MM.1S (cell line): ENCODE data around the gene GPRIN3.
A peak's percentile ranks its signal among the peaks of the same experiment; 100 is the strongest.

ENCODE experiments used
- DNase-seq: peaks from one replicate; pipeline ENCODE4 v3.0.0-alpha.2; 2015
- H2AFZ ChIP-seq: fragments of 300-600 bp; sonication (generic); 2 replicates; pipeline ENCODE4 v1.6.0; 2016; ENCODE audit warnings: antibody characterized with exemption, low read length
- H3F3A ChIP-seq: fragments of 300-600 bp; sonication (generic); 2 replicates; pipeline ENCODE4 v1.6.1; 2016; ENCODE audit warnings: mild to moderate bottlenecking, antibody characterized with exemption, low read length, moderate library complexity, mixed read lengths; ENCODE audit not compliant: insufficient read depth
- H3K27ac ChIP-seq: fragments of 300-600 bp; sonication (generic); 2 replicates; pipeline ENCODE4 v1.5.1; 2016; ENCODE audit warnings: mild to moderate bottlenecking, low read length
- H3K27me3 ChIP-seq: fragments of 300-600 bp; sonication (generic); replicated peaks from 2 replicates; pipeline ENCODE4 v1.6.0; 2016; ENCODE audit warnings: low read length; ENCODE audit not compliant: insufficient read depth
- H3K36me3 ChIP-seq: fragments of 300-600 bp; sonication (generic); replicated peaks from 2 replicates; pipeline ENCODE4 v1.6.1; 2016; ENCODE audit warnings: mild to moderate bottlenecking, low read length, mixed read lengths; ENCODE audit not compliant: insufficient read depth
- H3K4me1 ChIP-seq: fragments of 300-600 bp; sonication (generic); 2 replicates; pipeline ENCODE4 v1.6.1; 2016; ENCODE audit warnings: low read length, mixed read lengths
- H3K4me2 ChIP-seq: fragments of 300-600 bp; sonication (generic); 2 replicates; pipeline ENCODE4 v1.6.0; 2016; ENCODE audit warnings: low read depth, low read length
- H3K4me3 ChIP-seq: fragments of 300-600 bp; sonication (generic); 2 replicates; pipeline ENCODE4 v1.5.1; 2016; ENCODE audit warnings: low read length, mixed read lengths
- H3K79me2 ChIP-seq: fragments of 300-600 bp; sonication (generic); 2 replicates; pipeline ENCODE4 v1.6.1; 2016; ENCODE audit warnings: mixed run types, low read length, mixed read lengths
- H3K9ac ChIP-seq: fragments of 300-600 bp; sonication (generic); 2 replicates; pipeline ENCODE4 v1.6.1; 2016; ENCODE audit warnings: low read length, mixed read lengths
- H3K9me2 ChIP-seq: fragments of 300-600 bp; sonication (generic); replicated peaks from 2 replicates; pipeline ENCODE4 v1.6.1; 2016; ENCODE audit warnings: mild to moderate bottlenecking, low read length, mixed read lengths; ENCODE audit not compliant: insufficient read depth
- H3K9me3 ChIP-seq: fragments of 300-600 bp; sonication (generic); replicated peaks from 2 replicates; pipeline ENCODE4 v1.6.1; 2016; ENCODE audit warnings: mild to moderate bottlenecking, low read length, mixed read lengths; ENCODE audit not compliant: insufficient read depth
- H4K20me1 ChIP-seq: fragments of 300-600 bp; sonication (generic); 2 replicates; pipeline ENCODE4 v1.6.1; 2016; ENCODE audit warnings: mild to moderate bottlenecking, low read length, moderate library complexity, mixed read lengths; ENCODE audit not compliant: insufficient read depth
- CTCF ChIP-seq: fragments of 300-600 bp; sonication (generic); IDR thresholded peaks from 2 replicates; pipeline ENCODE4 v1.5.1; 2016; ENCODE audit warnings: antibody characterized with exemption, low read length, mixed read lengths
- EZH2 ChIP-seq: fragments of 300-600 bp; sonication (generic); optimal IDR thresholded peaks from 2 replicates; pipeline ENCODE3; 2017; ENCODE audit warnings: low read depth, mild to moderate bottlenecking, antibody characterized with exemption, low read length, mixed read lengths
- EZH2phosphoT487 ChIP-seq: fragments of 300-600 bp; sonication (generic); IDR thresholded peaks from 2 replicates; pipeline ENCODE4 v1.6.1; 2018; ENCODE audit warnings: antibody characterized with exemption, low read length

Gene GPRIN3

GRCh38 chr4:89301902-89302301 lies 5.7 kb downstream of the GPRIN3 start:
- Histone ChIP-seq H3K27ac (peak overlapping the region; percentile 100), H3K4me1 (peaks cover 15% of the 10 kb centered on the region), H3K36me3 (peaks cover 10% of the 10 kb centered on the region; the same call in 1 of the 2 replicates), H3K4me2 (peak overlapping the region; percentile 89), H3K27me3 (no peaks in the 10 kb centered on the region), H3K9me2 (no peaks in the 10 kb centered on the region), H3K4me3 (peak overlapping the region; percentile 65), H3K9ac (peak overlapping the region; percentile 96), H3K9me3 (no peaks in the 10 kb centered on the region), H2AFZ (no peak overlapping the region), H3F3A (peaks cover 83% of the 10 kb centered on the region), H4K20me1 (no peaks in the 10 kb centered on the region), H3K79me2 (peaks cover 98% of the 10 kb centered on the region)
- TF ChIP-seq EZH2: no peak
- peak; percentile 50 for DNase-seq

GRCh38 chr4:89301003-89301402 lies 6.6 kb downstream of the GPRIN3 start:
- Histone ChIP-seq H3K27ac (peak overlapping the region; percentile 100), H3F3A (peaks cover 86% of the 10 kb centered on the region), H3K9me3 (no peaks in the 10 kb centered on the region), H4K20me1 (no peaks in the 10 kb centered on the region), H3K79me2 (peaks cover 98% of the 10 kb centered on the region), H3K9me2 (no peaks in the 10 kb centered on the region), H3K27me3 (no peaks in the 10 kb centered on the region), H2AFZ (no peak overlapping the region), H3K4me3 (peak overlapping the region; percentile 65), H3K4me2 (peak overlapping the region; percentile 89), H3K4me1 (peaks cover 23% of the 10 kb centered on the region), H3K36me3 (peaks cover 7% of the 10 kb centered on the region; the same call in 1 of the 2 replicates), H3K9ac (peak overlapping the region; percentile 96)
- DNase-seq: peak; percentile 32
- TF ChIP-seq CTCF (no peak), EZH2 (no peak), EZH2phosphoT487 (no peak)

GRCh38 chr4:89300499-89300898 lies 7.1 kb downstream of the GPRIN3 start:
- Histone ChIP-seq H2AFZ (no peak overlapping the region), H3K79me2 (peaks cover 98% of the 10 kb centered on the region), H3K4me2 (peak overlapping the region; percentile 89), H3K27me3 (no peaks in the 10 kb centered on the region), H3K36me3 (peaks cover 5% of the 10 kb centered on the region; the same call in 1 of the 2 replicates), H3K27ac (peak overlapping the region; percentile 100), H4K20me1 (no peaks in the 10 kb centered on the region), H3K4me1 (peaks cover 26% of the 10 kb centered on the region), H3K4me3 (peak overlapping the region; percentile 65), H3K9ac (peak overlapping the region; percentile 96), H3K9me2 (no peaks in the 10 kb centered on the region), H3F3A (peaks cover 89% of the 10 kb centered on the region), H3K9me3 (no peaks in the 10 kb centered on the region)
- TF ChIP-seq CTCF (no peak), EZH2phosphoT487 (no peak), EZH2 (no peak)
- peak; percentile 52 for DNase-seq

GRCh38 chr4:89300060-89300459 lies 7.5 kb downstream of the GPRIN3 start:
- H3K4me1 ChIP-seq: peaks cover 31% of the 10 kb centered on the region
- peak overlapping the region; percentile 96 for H3K9ac ChIP-seq

More at GRCh38 chr4:89300060-89300459, 7.5 kb downstream of the GPRIN3 start:
- H3K79me2 ChIP-seq: peaks cover 98% of the 10 kb centered on the region
- no peaks in the 10 kb centered on the region for H3K27me3 ChIP-seq
- peaks cover 93% of the 10 kb centered on the region for H3F3A ChIP-seq
- H3K27ac ChIP-seq: peak overlapping the region; percentile 100
- H3K4me3 ChIP-seq: peak overlapping the region; percentile 65
- no peak for TF ChIP-seq CTCF
- no peak for TF ChIP-seq EZH2phosphoT487
- no peak for TF ChIP-seq EZH2
- peak; percentile 50 for DNase-seq
- no peaks in the 10 kb centered on the region for H4K20me1 ChIP-seq
- H3K9me2 ChIP-seq: no peaks in the 10 kb centered on the region
- H3K9me3 ChIP-seq: no peaks in the 10 kb centered on the region
- no peak overlapping the region for H2AFZ ChIP-seq
- peaks cover 5% of the 10 kb centered on the region; the same call in 1 of the 2 replicates for H3K36me3 ChIP-seq
- H3K4me2 ChIP-seq: peak overlapping the region; percentile 89
